NCI-H2029 treated with DMSO at 0.1 percent for 48 hours (cell line): ENCODE results near the gene USP12.
"Not testable (repeated sequence)": the region's sequence is repeated elsewhere in the genome, so short reads cannot be mapped to it uniquely, and the experiment has no call there.

Experiments used
- DNase-seq: peaks from one replicate; lab custom pipeline; 2025; lab: John Stamatoyannopoulos, UW

USP12 gene

DNA sequence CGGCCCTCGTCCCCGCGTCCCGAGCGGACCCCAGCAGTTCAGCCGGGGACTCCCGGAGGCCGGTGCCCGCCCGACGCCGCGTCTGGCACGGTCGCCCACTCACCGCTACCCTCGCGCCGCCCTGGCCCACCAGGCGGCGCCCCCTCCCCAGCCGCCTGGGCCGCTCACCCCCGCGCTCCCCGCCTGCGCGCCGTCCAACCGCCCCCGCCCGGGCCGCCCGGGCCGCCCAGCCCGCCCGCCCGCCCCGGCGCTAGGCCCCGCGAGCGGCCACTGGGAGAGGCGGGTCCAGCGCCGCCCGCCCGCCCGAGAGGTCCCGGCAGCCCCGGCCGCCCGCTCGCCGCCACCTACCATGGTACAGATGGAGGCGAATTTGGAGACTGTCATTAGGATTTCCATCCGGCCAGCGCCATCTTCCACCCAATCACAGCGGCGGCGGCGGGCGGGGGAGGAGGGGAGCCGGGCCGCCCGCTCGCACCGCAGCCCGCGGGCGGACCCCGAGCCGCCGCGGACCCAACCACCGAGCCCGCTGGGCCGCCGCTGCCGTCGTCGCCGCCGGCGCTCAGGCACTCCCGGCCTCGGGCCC lies at the start of gene USP12:
Gene USP12, minus strand, starts transcription at position 568 of the 583 bp plus-strand sequence. Its CDS starts 172 bp downstream, at position 396.
- DNase-seq = no peak

DNA sequence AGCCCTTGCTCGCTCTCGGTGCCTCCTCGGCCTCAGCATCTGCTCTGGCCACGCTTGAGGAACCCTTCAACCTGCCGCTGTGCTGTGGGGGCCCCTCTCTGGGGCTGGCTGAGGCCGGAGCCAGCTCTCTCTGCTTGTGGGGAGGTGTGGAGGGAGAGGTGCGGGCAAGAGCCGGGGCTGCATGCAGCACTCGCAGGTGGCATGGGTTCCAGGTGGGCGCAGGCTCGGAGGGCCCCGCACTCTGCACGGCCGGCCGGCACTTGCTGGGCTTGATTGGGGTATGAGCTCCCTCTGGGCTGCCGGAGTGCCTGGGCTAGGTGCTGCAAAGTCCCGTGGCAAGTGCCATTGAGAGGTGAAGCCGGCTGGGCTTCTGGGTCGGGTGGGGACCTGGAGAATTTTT lies 48.0 kb upstream of the USP12 start:
- no peak for DNase-seq

GRCh38 chr13:27218861-27219260 lies 47.2 kb upstream of the USP12 start:
- DNase-seq = not testable (repeated sequence)

DNA sequence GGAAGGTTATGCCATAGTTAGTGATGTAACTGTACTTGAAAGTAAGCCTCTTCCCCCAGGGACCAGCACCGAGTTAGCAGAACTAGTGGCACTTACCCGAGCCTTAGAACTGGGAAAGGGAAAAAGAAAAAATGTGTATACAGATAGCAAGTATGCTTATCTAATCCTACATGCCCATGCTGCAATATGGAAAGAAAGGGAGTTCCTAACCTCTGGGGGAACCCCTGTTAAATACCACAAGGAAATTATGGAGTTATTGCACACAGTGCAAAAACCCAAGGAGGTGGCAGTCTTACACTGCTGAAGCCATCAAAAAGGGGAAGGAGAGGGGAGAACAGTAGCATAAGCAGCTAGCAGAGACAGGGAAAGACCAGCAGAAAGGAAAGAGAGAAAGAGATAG lies 46.2 kb upstream of the USP12 start:
- DNase-seq = not testable (repeated sequence)

DNA sequence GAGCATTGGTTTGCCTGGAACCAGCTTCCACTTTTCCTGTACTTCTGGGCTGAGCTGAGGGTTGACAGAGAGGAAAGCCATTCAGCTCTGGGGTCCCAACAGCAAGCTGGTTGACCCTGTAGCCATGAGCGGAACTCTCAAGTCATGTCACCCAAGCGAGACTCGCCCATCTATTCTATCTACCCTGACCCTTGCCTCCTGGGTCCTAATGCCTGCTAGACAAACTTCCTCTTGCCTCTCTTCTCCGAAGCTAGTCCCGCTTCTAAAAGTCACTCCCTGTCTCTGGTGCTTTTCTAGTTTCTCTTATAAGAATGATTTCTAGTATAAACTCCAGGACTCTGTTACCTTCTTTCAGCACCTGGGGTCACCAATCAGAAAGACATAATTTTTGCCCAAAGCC lies 41.8 kb upstream of the USP12 start:
- DNase-seq = not testable (repeated sequence)

DNA sequence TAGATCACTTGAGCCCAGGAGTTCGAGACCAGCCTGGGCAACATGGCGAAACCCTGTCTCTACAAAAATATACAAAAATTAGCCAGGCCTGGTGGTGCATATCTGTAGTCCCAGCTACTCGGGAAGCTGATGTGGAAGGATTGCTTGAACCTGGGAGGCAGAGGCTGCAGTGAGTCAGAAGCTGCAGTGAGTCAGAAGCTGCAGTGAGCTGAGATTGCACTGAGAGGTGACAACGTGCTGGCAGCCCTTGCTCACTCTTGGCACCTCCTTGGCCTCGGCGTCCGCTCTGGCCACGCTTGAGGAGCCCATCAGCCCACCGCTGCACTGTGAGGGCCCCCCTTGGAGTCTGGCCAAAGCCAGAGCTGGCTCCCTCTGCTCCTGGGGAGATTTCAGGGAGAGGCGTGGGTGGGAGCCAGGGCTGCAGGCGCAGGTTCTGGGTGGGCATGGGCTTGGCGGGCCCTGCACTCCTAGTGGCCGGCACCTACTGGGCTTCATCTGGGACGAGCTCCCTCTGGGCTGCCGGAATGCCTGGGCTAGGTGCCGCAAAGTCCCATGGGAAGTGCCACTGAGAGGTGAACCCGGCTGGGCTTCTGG lies 40.3 kb upstream of the USP12 start:
- DNase-seq = no peak

DNA sequence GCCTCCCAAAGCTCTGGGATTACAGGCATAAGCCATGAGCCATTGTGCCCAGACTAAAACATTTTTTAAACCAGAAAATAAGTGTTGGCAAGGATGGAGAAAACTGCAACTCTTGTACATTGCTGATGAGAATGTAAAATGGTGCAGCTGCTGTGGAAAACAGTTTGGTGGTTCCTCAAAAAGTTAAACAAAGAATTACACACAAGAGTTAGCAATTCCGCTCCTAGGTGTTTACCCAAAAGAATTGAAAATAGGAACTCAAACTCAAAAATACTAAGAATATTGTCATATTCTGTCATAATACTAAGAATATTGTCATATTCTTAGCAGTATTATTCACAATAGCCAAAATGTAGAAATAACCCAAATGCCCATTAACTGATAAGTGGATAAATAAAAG lies 39.7 kb upstream of the USP12 start:
- DNase-seq = no peak

- no peak for DNase-seq
Observed at GRCh38 chr13:27208514-27208913, 36.9 kb upstream of the USP12 start.

GRCh38 chr13:27203854-27204253 lies 32.2 kb upstream of the USP12 start:
- no peak for DNase-seq

GRCh38 chr13:27203186-27203585 lies 31.6 kb upstream of the USP12 start:
- no peak for DNase-seq

DNA sequence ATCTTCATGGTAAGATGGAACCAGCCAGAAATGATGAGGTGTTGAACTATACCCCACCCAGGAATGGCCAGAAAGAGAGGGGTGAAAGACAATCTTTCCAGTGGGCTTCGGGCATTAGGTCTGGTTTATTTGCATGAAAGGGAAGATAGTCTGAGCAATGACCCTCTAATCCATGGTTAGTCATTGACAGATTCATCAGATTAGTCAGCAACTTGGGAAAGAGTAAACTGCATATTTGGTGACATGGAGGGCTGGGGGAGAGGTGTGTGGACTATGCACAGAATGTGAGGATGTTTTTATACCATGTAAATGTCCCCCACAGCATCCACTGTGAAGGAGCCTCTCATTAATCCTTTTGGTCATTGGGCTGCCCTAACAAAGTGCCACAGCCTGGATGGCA lies 30.1 kb upstream of the USP12 start:
- DNase-seq = no peak

DNA sequence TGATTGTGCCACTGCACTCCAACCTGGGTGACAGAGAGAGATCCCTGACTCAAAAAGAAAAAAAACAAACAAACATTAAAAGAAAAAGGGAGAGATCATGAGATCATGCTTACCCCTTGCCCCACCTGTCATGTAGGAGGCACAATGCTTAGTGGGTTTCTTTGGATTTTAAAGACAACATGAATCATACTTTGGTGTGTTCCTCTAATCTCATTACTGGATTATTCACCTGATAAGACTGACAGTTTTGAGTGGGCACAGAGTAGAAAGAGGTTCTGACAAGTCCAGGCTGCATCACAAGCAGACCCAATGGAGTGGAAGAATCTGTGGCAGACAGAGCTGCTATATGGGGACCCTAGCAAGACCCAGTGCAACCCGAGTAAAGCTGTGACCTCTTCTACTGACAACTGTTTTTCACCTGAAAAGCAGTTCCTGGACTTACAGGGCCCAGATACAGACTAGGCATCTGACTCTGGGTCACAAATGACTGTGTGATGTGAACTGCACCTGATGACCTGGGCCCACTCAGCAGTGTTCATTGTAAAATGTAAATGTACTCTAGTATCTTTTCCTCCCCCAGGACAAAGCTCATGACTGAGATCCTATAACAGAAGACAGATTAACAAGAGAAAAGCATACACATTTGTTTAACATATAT lies 28.9 kb upstream of the USP12 start:
- no peak for DNase-seq

- no peak for DNase-seq
Observed at GRCh38 chr13:27199696-27200095, 28.1 kb upstream of the USP12 start.

DNA sequence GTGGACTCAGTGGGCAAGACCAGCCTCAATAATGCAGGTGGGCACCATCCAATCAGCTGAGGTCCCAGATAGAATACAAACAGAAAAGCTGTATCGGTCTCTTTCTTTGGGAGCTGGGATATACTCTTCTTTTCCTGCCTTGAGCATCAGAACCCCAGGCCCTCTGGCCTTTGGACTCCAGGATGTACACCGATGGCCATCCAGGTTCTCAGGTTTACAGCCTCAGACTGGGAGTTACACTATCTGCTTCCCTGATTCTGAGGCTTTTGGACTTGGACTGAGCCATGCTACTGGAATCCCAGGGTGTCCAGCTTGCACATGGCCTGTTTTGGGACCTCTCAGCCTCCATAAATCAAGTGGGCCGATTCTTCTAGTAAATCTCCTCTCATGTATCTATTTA lies 27.6 kb upstream of the USP12 start:
- no peak for DNase-seq

GRCh38 chr13:27194895-27195764 lies 23.5 kb upstream of the USP12 start:
- DNase-seq = no peak

- DNase-seq = no peak
Observed at GRCh38 chr13:27194209-27194608, 22.6 kb upstream of the USP12 start.

DNA sequence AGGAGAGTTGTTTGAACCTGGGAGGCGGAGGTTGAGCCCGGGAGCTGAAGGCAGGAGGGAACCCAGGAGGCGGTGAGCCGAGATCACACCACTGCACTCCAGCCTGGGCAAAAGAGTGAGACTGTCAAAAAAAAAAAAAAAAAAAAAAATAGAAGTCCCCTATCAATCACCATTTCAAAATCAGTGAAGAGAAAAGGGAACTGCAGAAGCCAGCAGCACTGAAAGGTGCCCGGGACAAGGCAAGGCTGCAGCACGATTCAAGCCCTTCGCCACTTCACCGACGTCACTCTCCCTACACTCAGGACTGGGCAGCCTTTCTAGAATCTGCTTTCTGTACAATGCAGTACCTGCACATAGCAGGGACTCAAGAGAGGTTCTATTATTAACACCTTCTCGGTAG lies 21.9 kb upstream of the USP12 start:
- DNase-seq = no peak

DNA sequence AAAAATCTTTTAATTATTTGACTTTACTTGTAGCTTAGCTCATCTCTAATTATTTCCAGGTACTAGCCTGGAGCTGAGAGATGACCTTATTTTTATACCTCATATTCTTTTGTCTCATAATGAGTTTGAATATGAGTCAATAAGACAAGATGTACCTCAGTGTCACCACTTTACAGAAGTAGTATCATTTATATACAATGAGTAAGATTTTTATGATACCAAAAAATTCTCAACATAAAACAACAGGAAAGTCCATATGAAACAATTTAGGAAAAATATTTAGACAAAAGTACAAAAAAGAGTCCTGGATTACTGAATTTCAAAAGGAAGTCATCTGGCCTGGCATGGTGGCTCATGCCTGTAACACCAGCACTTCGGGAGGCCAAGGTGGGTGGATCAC lies 21.4 kb upstream of the USP12 start:
- DNase-seq = no peak

GRCh38 chr13:27192367-27192766 lies 20.8 kb upstream of the USP12 start:
- not testable (repeated sequence) for DNase-seq

DNA sequence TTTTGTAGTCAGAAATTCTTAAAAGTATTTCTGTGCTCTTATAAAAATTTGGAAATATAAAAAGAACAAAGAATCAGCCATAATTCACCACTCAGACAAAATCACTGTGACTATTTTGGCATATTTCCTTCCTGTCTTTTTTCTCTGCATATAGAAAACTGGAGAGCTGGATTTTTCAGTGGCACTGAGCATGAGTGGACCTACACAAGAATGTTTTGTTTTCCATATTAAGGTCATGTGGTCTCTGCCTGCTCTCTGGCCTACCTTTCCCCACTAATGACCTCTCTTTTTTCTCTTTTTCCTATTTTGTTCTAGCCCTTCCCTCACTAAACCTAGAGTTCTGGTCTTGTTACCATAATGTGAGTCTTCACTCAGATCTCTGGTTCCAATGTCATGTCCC lies 17.6 kb upstream of the USP12 start:
- no peak for DNase-seq

DNA sequence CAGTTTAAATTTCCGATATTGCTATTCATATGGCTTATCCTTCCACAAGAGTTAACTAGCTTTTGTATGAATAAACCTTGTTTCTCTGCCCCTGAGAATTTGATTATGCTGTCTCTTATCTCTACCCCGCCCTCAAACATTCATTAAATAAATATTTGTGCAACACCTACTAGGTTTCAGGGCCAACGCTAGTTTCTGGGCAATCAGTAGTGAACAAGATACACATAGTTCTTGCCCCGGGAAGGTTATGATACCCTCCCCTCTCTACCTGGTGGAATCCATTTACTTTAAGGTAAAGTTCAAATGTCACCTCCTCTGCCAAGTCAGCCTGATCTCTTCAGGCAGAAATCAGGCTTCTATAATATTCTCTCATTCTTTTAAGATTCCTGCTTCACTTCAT lies 16.6 kb upstream of the USP12 start:
- no peak for DNase-seq

- no peak for DNase-seq
Observed at GRCh38 chr13:27186295-27186694, 14.7 kb upstream of the USP12 start.
